K562 treated with DMSO at 1 percent for 48 hours (cell line): Measurements from ENCODE around the gene NEBL. TPM values are rescaled to one million over a fixed set of nuclear protein-coding genes. Genes with fewer than 3 reads are reported as not detected.

Experiments
- total RNA-seq: library from RNA; unstranded; fragments of 300-600 nt; gene quantifications from 2 replicates; pipeline ENCODE4 v1.2.3, GENCODE V29; 2022; ENCODE audit warnings: low replicate concordance; ENCODE audit errors: extremely low read depth

NEBL gene
- total RNA-seq: not detected in 2 replicates

GRCh38 chr10:20897146-20897825 is at the start of gene NEBL:
Gene NEBL (minus strand): TSS chr10:20897311. CDS start chr10:20897205, 106 bp downstream.

